ENCODE data around the gene TEX35. TPM values are rescaled to one million over a fixed set of nuclear protein-coding genes. Genes with fewer than 3 reads are reported as not detected.
"Not testable (repeated sequence)": the region's sequence is repeated elsewhere in the genome, so short reads cannot be mapped to it uniquely, and the experiment has no call there.

Gene TEX35
- total RNA-seq, 1 experiment from 2014 or later, result not detected

DNA sequence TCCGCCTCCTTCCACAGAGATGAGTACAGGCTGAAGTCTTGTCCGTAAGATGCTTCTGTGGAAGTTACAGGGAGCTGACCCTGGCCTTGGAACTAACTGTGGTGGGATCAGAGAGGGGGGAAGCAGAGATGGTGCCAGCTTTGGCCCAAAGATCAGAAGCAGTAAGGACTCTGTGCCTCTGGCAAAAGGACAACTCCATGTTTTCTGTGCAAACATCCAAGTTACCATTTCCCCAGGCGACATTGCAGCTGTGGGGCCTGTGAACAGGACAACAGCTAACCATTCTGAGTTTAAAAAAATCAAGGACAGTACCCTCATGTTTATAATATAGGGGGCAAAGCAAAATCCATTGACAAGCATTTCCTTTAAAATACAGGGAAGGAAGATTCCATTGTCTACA lies 38.4 kb downstream of the TEX35 start:
- TF ChIP-seq, protein P1, sequence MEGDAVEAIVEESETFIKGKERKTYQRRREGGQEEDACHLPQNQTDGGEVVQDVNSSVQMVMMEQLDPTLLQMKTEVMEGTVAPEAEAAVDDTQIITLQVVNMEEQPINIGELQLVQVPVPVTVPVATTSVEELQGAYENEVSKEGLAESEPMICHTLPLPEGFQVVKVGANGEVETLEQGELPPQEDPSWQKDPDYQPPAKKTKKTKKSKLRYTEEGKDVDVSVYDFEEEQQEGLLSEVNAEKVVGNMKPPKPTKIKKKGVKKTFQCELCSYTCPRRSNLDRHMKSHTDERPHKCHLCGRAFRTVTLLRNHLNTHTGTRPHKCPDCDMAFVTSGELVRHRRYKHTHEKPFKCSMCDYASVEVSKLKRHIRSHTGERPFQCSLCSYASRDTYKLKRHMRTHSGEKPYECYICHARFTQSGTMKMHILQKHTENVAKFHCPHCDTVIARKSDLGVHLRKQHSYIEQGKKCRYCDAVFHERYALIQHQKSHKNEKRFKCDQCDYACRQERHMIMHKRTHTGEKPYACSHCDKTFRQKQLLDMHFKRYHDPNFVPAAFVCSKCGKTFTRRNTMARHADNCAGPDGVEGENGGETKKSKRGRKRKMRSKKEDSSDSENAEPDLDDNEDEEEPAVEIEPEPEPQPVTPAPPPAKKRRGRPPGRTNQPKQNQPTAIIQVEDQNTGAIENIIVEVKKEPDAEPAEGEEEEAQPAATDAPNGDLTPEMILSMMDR (IDR thresholded peaks at IDR 0.05; ENCODE audit: unreplicated experiment), result no peak
- ChIA-PET POLR2A (interaction anchor here (0.6 kb wide), 1 partner anchor 759 kb away, joined by 3 read pairs; no protein-coding TSS in a partner anchor), CTCF (interaction anchor here (0.6 to 1.2 kb wide), 8 partner anchors 8 to 452 kb away, joined by 3 to 5 read pairs (median 4); partner anchors contain the start of gene RALGPS2)
- no TSS peak for BruUV-seq (replicated peaks)
- Mint-ChIP-seq H3K9me3 (ENCODE audit: unreplicated experiment) (no peaks in the 10 kb centered on the region), H3K27ac (ENCODE audit: low read depth, unreplicated experiment) (no peak overlapping the region), H3K4me1 (ENCODE audit: insufficient read depth, unreplicated experiment) (no peaks in the 10 kb centered on the region), H3K36me3 (ENCODE audit: insufficient read depth, unreplicated experiment) (no peaks in the 10 kb centered on the region), H3K4me3 (ENCODE audit: unreplicated experiment) (no peak overlapping the region), H3K27me3 (ENCODE audit: insufficient read depth, unreplicated experiment) (no peaks in the 10 kb centered on the region)
- intact Hi-C loops (cut with micrococcal nuclease), result no loop called here
- no peak for DNase-seq (ENCODE audit: unreplicated experiment)

DNA sequence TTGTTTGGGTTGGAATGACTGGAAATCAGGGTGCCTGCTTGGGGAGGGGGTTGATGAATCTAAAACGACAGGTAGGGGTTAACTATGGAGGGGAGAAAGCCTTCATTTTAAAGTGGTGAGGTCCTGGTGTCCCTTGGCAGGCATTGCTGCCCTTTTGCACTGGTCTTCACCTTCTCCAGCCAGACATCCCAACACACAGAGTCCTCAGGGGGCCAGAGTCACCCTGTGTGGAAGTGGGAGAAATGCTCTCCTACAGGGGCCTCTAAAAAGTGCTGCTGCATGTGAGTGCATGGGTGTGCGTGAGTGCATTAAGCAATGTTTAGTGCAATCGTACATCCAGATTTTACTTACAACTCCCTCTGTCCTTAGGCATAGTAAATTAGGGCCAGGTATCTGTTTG lies 39.0 kb downstream of the TEX35 start:
- Mint-ChIP-seq H3K4me1 (ENCODE audit: insufficient read depth, unreplicated experiment) (no peaks in the 10 kb centered on the region), H3K27me3 (ENCODE audit: insufficient read depth, unreplicated experiment) (no peaks in the 10 kb centered on the region), H3K27ac (ENCODE audit: low read depth, unreplicated experiment) (no peak overlapping the region), H3K9me3 (ENCODE audit: unreplicated experiment) (no peaks in the 10 kb centered on the region), H3K36me3 (ENCODE audit: insufficient read depth, unreplicated experiment) (no peaks in the 10 kb centered on the region), H3K4me3 (ENCODE audit: unreplicated experiment) (no peak overlapping the region)
- ChIA-PET POLR2A (no interaction called here), CTCF (interaction anchor here (0.7 to 1.0 kb wide), 2 partner anchors 201 to 253 kb away, joined by 3 to 5 read pairs; no protein-coding TSS in a partner anchor)
- DNase-seq (ENCODE audit: unreplicated experiment), result no peak
- intact Hi-C loops (cut with micrococcal nuclease), result no loop called here
- TF ChIP-seq, protein P1 (IDR thresholded peaks at IDR 0.05; ENCODE audit: unreplicated experiment), result no peak
- BruUV-seq (replicated peaks), result no TSS peak

DNA sequence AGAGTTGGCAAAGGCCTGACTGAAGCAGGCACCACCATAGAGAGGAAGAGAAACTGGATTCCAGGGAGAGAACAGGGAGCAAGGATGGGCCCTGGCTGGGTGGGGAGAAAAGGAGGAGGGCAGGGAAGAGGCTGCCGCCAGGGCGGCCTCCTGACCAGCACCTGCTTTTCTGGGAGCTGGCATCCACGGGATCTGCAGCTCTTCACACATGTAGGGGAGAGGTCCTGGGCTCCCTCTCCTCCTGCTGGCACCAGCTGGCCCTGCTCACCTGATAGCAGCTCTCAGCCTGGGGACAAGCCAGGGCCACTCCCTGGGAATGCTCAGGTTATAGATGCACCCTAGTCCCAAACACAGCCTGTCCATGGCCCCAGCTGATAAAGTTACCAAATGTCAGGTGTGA lies 39.9 kb downstream of the TEX35 start:
- no peaks in the 10 kb centered on the region for H3K27me3 Mint-ChIP-seq (ENCODE audit: insufficient read depth, unreplicated experiment)
- TF ChIP-seq, protein P1 (IDR thresholded peaks at IDR 0.05; ENCODE audit: unreplicated experiment), result no peak
- no TSS peak for BruUV-seq (replicated peaks)
- H3K4me3 Mint-ChIP-seq (ENCODE audit: unreplicated experiment), result no peak overlapping the region
- no peaks in the 10 kb centered on the region for H3K9me3 Mint-ChIP-seq (ENCODE audit: unreplicated experiment)
- DNase-seq (ENCODE audit: unreplicated experiment), result no peak
- CTCF ChIA-PET, result interaction anchor here (0.5 to 2.8 kb wide), 3 partner anchors 10 to 216 kb away, joined by 3 to 13 read pairs (median 4); no protein-coding TSS in a partner anchor
- no peaks in the 10 kb centered on the region for H3K4me1 Mint-ChIP-seq (ENCODE audit: insufficient read depth, unreplicated experiment)
- POLR2A ChIA-PET, result no interaction called here
- H3K27ac Mint-ChIP-seq (ENCODE audit: low read depth, unreplicated experiment), result no peak overlapping the region
- H3K36me3 Mint-ChIP-seq (ENCODE audit: insufficient read depth, unreplicated experiment), result no peaks in the 10 kb centered on the region
- intact Hi-C loops (cut with micrococcal nuclease), result no loop called here

DNA sequence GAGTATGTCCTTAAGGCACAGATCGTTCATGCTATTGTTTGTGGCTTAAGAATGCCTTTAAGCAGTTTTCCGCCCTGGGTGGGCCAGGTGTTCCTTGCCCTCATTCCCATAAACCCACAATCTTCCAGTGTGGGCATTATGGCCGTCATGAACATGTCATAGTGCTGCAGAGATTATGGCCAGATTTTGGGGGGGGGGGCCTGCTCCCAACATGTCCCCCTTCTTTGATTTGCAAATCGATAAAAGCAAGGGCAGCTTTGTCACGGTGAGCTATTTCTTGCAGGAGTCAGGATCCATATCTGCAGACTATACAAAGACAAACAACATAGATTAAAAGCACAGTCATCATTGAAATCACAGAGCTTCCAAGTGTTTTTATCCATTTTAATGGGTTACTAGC lies 41.4 kb downstream of the TEX35 start:
- H3K9me3 Mint-ChIP-seq (ENCODE audit: unreplicated experiment); H3K27ac Mint-ChIP-seq (ENCODE audit: low read depth, unreplicated experiment); H3K36me3 Mint-ChIP-seq (ENCODE audit: insufficient read depth, unreplicated experiment); DNase-seq (ENCODE audit: unreplicated experiment); intact Hi-C loops (cut with micrococcal nuclease); H3K4me3 Mint-ChIP-seq (ENCODE audit: unreplicated experiment); POLR2A ChIA-PET; H3K27me3 Mint-ChIP-seq (ENCODE audit: insufficient read depth, unreplicated experiment); H3K4me1 Mint-ChIP-seq (ENCODE audit: insufficient read depth, unreplicated experiment); BruUV-seq (replicated peaks): not testable (repeated sequence)
- CTCF ChIA-PET, result interaction anchor here (1.0 to 2.8 kb wide), 4 partner anchors 9 to 200 kb away, joined by 3 to 13 read pairs (median 6); no protein-coding TSS in a partner anchor

DNA sequence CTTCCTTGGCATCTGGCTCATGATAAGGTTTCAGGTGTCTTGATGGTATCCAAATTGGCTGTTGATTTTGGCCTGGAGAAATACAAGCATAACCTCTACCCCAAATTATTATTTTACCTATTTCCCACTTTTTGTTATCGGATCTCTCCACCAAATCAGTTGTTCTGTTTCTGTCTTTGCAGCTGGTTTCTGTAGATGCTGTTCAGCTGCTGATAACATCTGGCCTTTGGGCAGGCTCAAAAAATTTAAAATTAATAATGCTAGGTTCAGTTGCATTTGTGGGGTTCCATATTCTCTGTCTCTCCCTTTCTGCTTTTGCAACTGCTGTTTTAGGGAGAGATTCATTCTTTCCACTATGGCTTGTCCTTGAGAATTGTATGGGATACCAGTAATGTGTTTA lies 42.7 kb downstream of the TEX35 start:
- H3K9me3 Mint-ChIP-seq (ENCODE audit: unreplicated experiment); H3K27me3 Mint-ChIP-seq (ENCODE audit: insufficient read depth, unreplicated experiment); intact Hi-C loops (cut with micrococcal nuclease); BruUV-seq (replicated peaks); H3K4me3 Mint-ChIP-seq (ENCODE audit: unreplicated experiment); H3K4me1 Mint-ChIP-seq (ENCODE audit: insufficient read depth, unreplicated experiment); H3K36me3 Mint-ChIP-seq (ENCODE audit: insufficient read depth, unreplicated experiment); DNase-seq (ENCODE audit: unreplicated experiment); H3K27ac Mint-ChIP-seq (ENCODE audit: low read depth, unreplicated experiment): not testable (repeated sequence)
- CTCF ChIA-PET, result interaction anchor here (0.7 to 1.2 kb wide), 4 partner anchors 18 to 256 kb away, joined by 3 to 6 read pairs (median 3); no protein-coding TSS in a partner anchor
- POLR2A ChIA-PET, result interaction anchor here (0.7 to 0.8 kb wide), 2 partner anchors 9 to 273 kb away, joined by 3 read pairs; no protein-coding TSS in a partner anchor

DNA sequence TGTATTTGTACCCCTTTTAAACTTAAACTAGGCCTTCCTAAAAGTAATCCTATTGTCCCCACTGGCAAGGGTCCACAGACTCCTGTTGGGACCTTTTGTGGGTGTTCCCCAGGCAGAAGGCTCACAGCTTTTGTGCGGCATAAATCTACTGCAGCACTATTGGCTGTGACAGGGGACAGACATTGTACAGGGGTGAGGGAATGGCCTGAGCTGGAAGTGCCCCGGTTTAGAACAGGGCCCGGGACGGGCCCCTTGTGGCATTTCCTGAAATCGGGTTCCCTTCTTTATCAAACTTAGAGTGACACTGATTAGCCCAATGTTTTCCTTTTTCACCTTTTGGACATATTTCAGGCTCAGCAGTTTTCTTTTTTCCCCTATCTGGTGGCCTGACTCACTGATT lies 45.9 kb downstream of the TEX35 start:
- ChIA-PET CTCF (interaction anchor here (0.7 to 3.1 kb wide), 4 partner anchors 8 to 19 kb away, joined by 3 to 11 read pairs (median 3); no protein-coding TSS in a partner anchor), POLR2A (interaction anchor here (1.2 kb wide), 1 partner anchor 16 kb away, joined by 5 read pairs; no protein-coding TSS in a partner anchor)
- H3K27me3 Mint-ChIP-seq (ENCODE audit: insufficient read depth, unreplicated experiment); intact Hi-C loops (cut with micrococcal nuclease); H3K36me3 Mint-ChIP-seq (ENCODE audit: insufficient read depth, unreplicated experiment); H3K9me3 Mint-ChIP-seq (ENCODE audit: unreplicated experiment); H3K27ac Mint-ChIP-seq (ENCODE audit: low read depth, unreplicated experiment); DNase-seq (ENCODE audit: unreplicated experiment); BruUV-seq (replicated peaks); H3K4me3 Mint-ChIP-seq (ENCODE audit: unreplicated experiment); H3K4me1 Mint-ChIP-seq (ENCODE audit: insufficient read depth, unreplicated experiment): not testable (repeated sequence)
